ENCODE data around the gene DGKB. TPM values are rescaled to one million over a fixed set of nuclear protein-coding genes. Genes with fewer than 3 reads are reported as not detected.

The DGKB gene
- total RNA-seq, 1 donor from 2014 or later, result 0.30 TPM

DNA sequence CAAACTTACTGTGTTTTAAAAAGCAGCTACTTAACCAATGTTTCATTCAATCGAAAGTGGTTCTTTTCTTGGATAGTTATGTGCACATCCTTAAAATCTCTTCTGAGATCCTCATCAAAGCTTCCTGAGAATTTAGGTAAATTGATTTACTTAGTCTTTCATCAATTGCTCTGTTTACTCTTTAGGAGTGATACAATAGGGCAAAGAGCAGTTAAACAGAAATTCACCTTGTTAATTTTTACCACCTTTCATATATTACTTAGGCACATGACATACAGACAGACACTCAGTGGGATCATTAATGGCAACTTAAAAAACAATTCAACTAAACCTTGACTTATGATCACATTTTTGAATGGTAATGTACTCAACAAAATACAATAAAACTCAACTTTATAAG, 456.3 kb downstream of the DGKB start:
- H3K4me3 ChIP-seq, result no peak overlapping the region
- TF ChIP-seq, protein P1, sequence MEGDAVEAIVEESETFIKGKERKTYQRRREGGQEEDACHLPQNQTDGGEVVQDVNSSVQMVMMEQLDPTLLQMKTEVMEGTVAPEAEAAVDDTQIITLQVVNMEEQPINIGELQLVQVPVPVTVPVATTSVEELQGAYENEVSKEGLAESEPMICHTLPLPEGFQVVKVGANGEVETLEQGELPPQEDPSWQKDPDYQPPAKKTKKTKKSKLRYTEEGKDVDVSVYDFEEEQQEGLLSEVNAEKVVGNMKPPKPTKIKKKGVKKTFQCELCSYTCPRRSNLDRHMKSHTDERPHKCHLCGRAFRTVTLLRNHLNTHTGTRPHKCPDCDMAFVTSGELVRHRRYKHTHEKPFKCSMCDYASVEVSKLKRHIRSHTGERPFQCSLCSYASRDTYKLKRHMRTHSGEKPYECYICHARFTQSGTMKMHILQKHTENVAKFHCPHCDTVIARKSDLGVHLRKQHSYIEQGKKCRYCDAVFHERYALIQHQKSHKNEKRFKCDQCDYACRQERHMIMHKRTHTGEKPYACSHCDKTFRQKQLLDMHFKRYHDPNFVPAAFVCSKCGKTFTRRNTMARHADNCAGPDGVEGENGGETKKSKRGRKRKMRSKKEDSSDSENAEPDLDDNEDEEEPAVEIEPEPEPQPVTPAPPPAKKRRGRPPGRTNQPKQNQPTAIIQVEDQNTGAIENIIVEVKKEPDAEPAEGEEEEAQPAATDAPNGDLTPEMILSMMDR (IDR thresholded peaks at IDR 0.05; ENCODE audit: borderline replicate concordance), result no peak
- H3K36me3 ChIP-seq, result no peaks in the 10 kb centered on the region
- H3K9me3 ChIP-seq (replicated peaks), result peaks cover 12% of the 10 kb centered on the region
- no peak for DNase-seq
- H3K4me1 ChIP-seq, result no peaks in the 10 kb centered on the region
- no peak overlapping the region for H3K27ac ChIP-seq (replicated peaks)
- intact Hi-C loops (cut with micrococcal nuclease), result no loop called here
- no peaks in the 10 kb centered on the region for H3K27me3 ChIP-seq (ENCODE audit: low read depth)

DNA sequence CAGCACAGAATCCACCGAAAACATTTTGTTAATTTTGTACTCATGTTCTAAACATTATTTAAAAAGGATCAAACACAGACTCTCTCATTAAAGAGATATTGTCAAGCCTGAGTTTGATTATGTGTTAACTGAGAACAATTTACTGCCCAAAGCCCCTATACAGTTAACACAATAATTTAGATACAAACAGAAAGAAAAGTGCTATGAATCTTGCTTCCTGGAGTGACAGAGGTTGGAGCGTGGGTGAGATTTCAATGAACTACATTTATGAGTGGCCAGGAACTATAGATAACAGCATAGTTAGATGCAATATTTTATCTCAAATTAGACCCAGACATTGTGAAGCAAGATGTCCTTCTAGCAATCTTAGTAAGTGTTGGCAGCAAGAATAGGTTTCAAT, 464.2 kb downstream of the DGKB start:
- TF ChIP-seq, protein P1 (IDR thresholded peaks at IDR 0.05; ENCODE audit: borderline replicate concordance), result no peak
- Histone ChIP-seq H3K27me3 (ENCODE audit: low read depth) (no peaks in the 10 kb centered on the region), H3K9me3 (replicated peaks) (peaks cover 9% of the 10 kb centered on the region), H3K4me3 (no peak overlapping the region), H3K27ac (replicated peaks) (no peak overlapping the region), H3K4me1 (no peaks in the 10 kb centered on the region), H3K36me3 (no peaks in the 10 kb centered on the region)
- no peak for DNase-seq
- intact Hi-C loops (cut with micrococcal nuclease), result no loop called here

DNA sequence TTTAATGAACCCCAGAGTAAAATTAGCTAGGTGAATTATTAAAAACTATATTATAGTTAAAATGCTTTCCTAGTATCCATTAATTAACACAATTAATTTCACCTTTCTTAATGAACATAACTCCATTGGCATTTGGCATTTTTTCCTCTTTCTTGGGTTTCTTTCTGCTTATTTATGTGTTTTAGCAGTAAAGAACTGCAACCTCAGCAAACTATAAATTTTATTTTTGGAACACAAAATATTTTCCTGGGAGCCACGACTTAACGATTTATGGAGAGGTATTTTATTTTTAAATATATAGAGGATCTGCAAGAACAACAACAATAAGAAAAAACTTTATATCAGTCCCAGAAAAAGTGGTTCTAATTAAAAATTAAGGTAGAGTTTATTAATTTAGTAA, 465.7 kb downstream of the DGKB start:
- Histone ChIP-seq H3K27me3 (ENCODE audit: low read depth) (no peaks in the 10 kb centered on the region), H3K4me1 (no peaks in the 10 kb centered on the region), H3K9me3 (replicated peaks) (peaks cover 9% of the 10 kb centered on the region), H3K27ac (replicated peaks) (no peak overlapping the region), H3K36me3 (no peaks in the 10 kb centered on the region), H3K4me3 (no peak overlapping the region)
- no peak for DNase-seq
- intact Hi-C loops (cut with micrococcal nuclease), result no loop called here
- TF ChIP-seq, protein P1 (IDR thresholded peaks at IDR 0.05; ENCODE audit: borderline replicate concordance), result no peak

GRCh38 chr7:14432924-14433323, 469.6 kb downstream of the DGKB start:
- H3K36me3 ChIP-seq, result no peaks in the 10 kb centered on the region
- no peaks in the 10 kb centered on the region for H3K27me3 ChIP-seq (ENCODE audit: low read depth)
- no peak overlapping the region for H3K27ac ChIP-seq (replicated peaks)
- H3K4me3 ChIP-seq, result no peak overlapping the region
- intact Hi-C loops (cut with micrococcal nuclease), result no loop called here
- TF ChIP-seq, protein P1 (IDR thresholded peaks at IDR 0.05; ENCODE audit: borderline replicate concordance), result no peak
- no peak for DNase-seq
- no peaks in the 10 kb centered on the region for H3K4me1 ChIP-seq
- H3K9me3 ChIP-seq (replicated peaks), result peaks cover 5% of the 10 kb centered on the region

DNA sequence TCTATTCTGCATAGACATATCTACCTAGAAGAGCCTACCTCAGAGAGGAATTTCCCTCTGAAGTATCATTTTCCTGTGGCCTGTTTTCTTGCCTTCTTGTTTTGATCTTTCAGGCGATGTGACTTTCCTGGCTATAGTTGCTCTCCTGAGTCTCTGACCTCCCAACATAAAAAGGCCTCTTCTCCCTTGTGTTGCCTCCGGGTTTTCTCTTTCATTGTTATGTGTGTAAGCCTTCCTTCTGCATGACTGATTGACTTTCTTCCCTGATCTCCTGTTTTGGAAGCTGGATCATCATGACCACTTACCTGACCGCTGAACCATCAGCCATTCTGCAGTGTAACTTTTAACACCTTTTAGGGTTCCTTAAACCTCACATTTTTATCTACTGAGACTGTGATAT, 471.6 kb downstream of the DGKB start:
- Histone ChIP-seq H3K9me3 (replicated peaks) (peaks cover 15% of the 10 kb centered on the region), H3K27ac (replicated peaks) (no peak overlapping the region), H3K36me3 (no peaks in the 10 kb centered on the region), H3K27me3 (ENCODE audit: low read depth) (no peaks in the 10 kb centered on the region), H3K4me3 (no peak overlapping the region), H3K4me1 (no peaks in the 10 kb centered on the region)
- intact Hi-C loops (cut with micrococcal nuclease), result no loop called here
- DNase-seq, result no peak
- TF ChIP-seq, protein P1 (IDR thresholded peaks at IDR 0.05; ENCODE audit: borderline replicate concordance), result no peak

- Histone ChIP-seq H3K4me3 (no peak overlapping the region), H3K27ac (replicated peaks) (no peak overlapping the region), H3K27me3 (ENCODE audit: low read depth) (no peaks in the 10 kb centered on the region), H3K4me1 (no peaks in the 10 kb centered on the region), H3K9me3 (replicated peaks) (peaks cover 15% of the 10 kb centered on the region), H3K36me3 (no peaks in the 10 kb centered on the region)
- intact Hi-C loops (cut with micrococcal nuclease), result no loop called here
- DNase-seq, result no peak
- TF ChIP-seq, protein P1 (IDR thresholded peaks at IDR 0.05; ENCODE audit: borderline replicate concordance), result no peak
These were observed 477.0 kb downstream of the DGKB start for GRCh38 chr7:14425559-14425958.

Measured in left ventricle myocardium inferior (tissue), 1 donor.